ENCODE data around the gene ADAMTS15.

Gene ADAMTS15

DNA sequence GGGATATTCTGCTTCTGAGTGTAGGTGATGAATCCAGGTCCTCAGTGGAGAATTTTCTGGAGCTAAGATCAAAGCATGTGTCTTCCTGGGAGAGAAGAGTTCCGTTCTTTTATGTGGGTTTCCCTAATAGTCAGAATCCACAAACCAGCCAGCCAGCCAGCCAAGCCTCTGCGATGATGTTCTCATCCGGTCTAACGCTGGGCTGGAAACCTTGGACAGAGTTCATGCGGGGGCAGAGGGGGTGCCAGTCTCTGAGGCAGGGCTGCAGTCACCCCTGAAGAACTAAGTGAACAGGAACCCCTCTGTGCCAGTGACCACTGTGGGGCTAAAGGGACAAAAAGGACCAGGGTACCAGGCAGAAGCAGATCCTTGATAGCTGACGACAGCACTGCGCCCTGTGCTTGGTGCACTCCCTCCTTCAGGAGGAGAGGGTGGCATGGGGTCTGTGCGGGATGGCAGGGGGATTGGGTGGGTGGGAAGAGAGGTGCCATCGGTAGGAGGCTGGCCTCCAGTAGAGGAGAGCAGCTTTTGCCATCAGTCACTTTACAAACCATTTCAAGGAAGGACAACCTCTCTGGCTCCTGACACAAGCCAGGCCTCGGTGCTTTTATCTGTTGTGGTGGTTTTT, 27.1 kb downstream of the ADAMTS15 start (continued):
- TF ChIP-seq, protein P1, sequence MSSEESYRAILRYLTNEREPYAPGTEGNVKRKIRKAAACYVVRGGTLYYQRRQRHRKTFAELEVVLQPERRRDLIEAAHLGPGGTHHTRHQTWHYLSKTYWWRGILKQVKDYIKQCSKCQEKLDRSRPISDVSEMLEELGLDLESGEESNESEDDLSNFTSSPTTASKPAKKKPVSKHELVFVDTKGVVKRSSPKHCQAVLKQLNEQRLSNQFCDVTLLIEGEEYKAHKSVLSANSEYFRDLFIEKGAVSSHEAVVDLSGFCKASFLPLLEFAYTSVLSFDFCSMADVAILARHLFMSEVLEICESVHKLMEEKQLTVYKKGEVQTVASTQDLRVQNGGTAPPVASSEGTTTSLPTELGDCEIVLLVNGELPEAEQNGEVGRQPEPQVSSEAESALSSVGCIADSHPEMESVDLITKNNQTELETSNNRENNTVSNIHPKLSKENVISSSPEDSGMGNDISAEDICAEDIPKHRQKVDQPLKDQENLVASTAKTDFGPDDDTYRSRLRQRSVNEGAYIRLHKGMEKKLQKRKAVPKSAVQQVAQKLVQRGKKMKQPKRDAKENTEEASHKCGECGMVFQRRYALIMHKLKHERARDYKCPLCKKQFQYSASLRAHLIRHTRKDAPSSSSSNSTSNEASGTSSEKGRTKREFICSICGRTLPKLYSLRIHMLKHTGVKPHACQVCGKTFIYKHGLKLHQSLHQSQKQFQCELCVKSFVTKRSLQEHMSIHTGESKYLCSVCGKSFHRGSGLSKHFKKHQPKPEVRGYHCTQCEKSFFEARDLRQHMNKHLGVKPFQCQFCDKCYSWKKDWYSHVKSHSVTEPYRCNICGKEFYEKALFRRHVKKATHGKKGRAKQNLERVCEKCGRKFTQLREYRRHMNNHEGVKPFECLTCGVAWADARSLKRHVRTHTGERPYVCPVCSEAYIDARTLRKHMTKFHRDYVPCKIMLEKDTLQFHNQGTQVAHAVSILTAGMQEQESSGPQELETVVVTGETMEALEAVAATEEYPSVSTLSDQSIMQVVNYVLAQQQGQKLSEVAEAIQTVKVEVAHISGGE (tag by site-specific recombination; conservative IDR thresholded peaks at IDR 0.05; ENCODE audit: low read depth): no peak
- TF ChIP-seq ZSCAN30 (tag by site-specific recombination; IDR thresholded peaks at IDR 0.05): no peak

DNA sequence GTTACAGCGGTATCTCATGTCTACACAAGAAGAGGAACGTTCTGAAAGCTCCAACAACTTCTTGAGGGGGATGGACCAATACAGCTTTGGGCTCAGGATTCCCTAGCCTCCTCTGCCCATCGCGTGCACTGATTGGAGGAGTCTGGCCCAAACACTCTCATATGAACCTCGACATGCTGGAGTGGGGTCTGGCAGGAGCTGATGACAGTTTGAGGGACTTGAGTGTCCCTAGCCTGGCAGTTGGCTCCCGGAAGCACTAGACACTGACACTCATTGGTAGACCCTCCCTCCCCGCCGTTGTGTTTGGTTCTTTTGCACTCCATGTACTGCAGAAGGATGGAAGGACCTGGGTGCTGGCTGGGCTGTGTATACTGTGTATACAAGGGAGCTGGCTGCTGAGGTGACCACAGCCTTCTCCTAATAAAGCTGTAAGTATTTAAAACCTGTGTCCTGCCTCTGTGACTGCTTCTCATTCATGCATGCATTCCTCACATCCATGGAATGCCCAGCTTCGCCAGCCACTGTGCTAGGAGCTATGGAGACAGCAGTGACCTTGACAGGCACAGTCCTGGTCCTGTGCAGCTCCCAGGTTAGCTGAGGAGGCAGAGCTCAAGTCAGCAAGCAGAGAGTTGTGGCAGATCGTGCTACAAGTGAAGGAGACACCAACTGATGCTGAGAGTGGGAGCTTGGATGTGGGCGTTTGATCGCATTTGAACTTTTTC, 27.9 kb downstream of the ADAMTS15 start:
- ChIA-PET CTCF (interaction anchor here (0.7 to 2.5 kb wide), 3 partner anchors 41 to 385 kb away, joined by 4 to 10 read pairs (median 5); no protein-coding TSS in a partner anchor), POLR2A (interaction anchor here (0.6 to 2.8 kb wide), 2 partner anchors 28 to 54 kb away, joined by 3 to 9 read pairs; partner anchors contain the start of gene ADAMTS15)
- Histone ChIP-seq H3K27ac (ENCODE audit: extremely low read depth, low read depth, low read length) (no peak overlapping the region), H3K4me3 (ENCODE audit: low read depth, low read length) (no peak overlapping the region), H3K36me3 (ENCODE audit: control insufficient read depth in 2 of 2, insufficient read depth in 1 of 2, low read length in 2 of 2) (peaks cover 0 to 4% of the 10 kb centered on the region in 2 experiments; a peak in 1 of 3 replicates), H3K9me3 (ENCODE audit: control insufficient read depth, insufficient read depth, low read depth, low read length) (no peaks in the 10 kb centered on the region), H3K4me1 (ENCODE audit: control insufficient read depth, insufficient read depth, low read length) (no peaks in the 10 kb centered on the region)
- no peak for TF ChIP-seq ZNF138 (tag by site-specific recombination; IDR thresholded peaks at IDR 0.05; ENCODE audit: borderline replicate concordance)
- TF ChIP-seq, protein P2, sequence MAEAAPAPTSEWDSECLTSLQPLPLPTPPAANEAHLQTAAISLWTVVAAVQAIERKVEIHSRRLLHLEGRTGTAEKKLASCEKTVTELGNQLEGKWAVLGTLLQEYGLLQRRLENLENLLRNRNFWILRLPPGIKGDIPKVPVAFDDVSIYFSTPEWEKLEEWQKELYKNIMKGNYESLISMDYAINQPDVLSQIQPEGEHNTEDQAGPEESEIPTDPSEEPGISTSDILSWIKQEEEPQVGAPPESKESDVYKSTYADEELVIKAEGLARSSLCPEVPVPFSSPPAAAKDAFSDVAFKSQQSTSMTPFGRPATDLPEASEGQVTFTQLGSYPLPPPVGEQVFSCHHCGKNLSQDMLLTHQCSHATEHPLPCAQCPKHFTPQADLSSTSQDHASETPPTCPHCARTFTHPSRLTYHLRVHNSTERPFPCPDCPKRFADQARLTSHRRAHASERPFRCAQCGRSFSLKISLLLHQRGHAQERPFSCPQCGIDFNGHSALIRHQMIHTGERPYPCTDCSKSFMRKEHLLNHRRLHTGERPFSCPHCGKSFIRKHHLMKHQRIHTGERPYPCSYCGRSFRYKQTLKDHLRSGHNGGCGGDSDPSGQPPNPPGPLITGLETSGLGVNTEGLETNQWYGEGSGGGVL (tag by site-specific recombination; IDR thresholded peaks at IDR 0.05): no peak
- TF ChIP-seq ZNF747 (tag by site-specific recombination; IDR thresholded peaks at IDR 0.05): no peak
- TF ChIP-seq ZNF391 (tag by site-specific recombination; IDR thresholded peaks at IDR 0.05; ENCODE audit: borderline replicate concordance, low read depth): no peak
- TF ChIP-seq HOXC10 (CRISPR knock-in tag; IDR thresholded peaks at IDR 0.05): no peak
- no peak for TF ChIP-seq ZNF184 (tag by site-specific recombination; IDR thresholded peaks at IDR 0.05)
- TF ChIP-seq GLI4 (tag by site-specific recombination; IDR thresholded peaks at IDR 0.05): no peak
- no peak for TF ChIP-seq ZNF549 (tag by site-specific recombination; IDR thresholded peaks at IDR 0.05)
- no peak for TF ChIP-seq ZNF140 (tag by site-specific recombination; IDR thresholded peaks at IDR 0.05)

DNA sequence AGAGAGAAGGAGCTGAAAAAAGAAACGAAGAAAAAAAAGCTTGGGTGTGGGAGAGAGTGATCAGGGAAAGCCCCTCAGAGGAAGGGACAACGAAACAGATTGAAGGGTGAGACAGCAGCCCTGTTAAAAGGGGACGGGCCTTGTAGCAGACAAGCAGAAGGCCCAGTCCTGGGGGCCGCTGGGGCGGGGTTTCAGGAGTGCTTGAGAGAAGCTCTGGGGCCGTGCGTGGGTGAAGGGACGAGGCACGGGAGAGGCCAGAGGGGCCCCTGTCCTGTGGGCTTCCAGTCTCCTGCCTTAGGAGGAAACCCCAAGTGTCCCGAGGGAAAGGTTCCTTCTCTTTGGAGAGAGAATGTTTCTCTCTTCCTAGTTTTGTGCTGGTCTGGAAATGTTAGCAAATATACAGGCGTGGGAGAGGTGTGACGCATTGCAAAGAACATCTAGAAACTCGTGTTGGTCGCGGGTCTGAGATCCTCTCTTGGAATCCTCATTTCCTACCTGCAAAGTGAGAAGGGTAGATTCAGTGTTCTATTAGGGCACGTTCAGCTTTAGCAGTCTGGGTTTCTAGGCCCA, 28.6 kb downstream of the ADAMTS15 start:
- Histone ChIP-seq H3K4me1 (ENCODE audit: control insufficient read depth, insufficient read depth, low read length) (no peaks in the 10 kb centered on the region), H3K4me3 (ENCODE audit: low read depth, low read length) (no peak overlapping the region), H3K36me3 (ENCODE audit: control insufficient read depth in 2 of 2, insufficient read depth in 1 of 2, low read length in 2 of 2) (peaks cover 0 to 3% of the 10 kb centered on the region in 2 experiments; a peak in 1 of 3 replicates), H3K27ac (ENCODE audit: extremely low read depth, low read depth, low read length) (no peak overlapping the region), H3K9me3 (ENCODE audit: control insufficient read depth, insufficient read depth, low read depth, low read length) (no peaks in the 10 kb centered on the region)
- ChIA-PET POLR2A (interaction anchor here (0.6 to 2.8 kb wide), 2 partner anchors 29 to 53 kb away, joined by 3 to 9 read pairs; partner anchors contain the start of gene ADAMTS15), CTCF (interaction anchor here (0.6 to 2.5 kb wide), 4 partner anchors 40 to 385 kb away, joined by 4 to 10 read pairs (median 4); no protein-coding TSS in a partner anchor)
- no peak for TF ChIP-seq ZNF157 (tag by site-specific recombination; IDR thresholded peaks at IDR 0.05)
- TF ChIP-seq ZNF391 (tag by site-specific recombination; IDR thresholded peaks at IDR 0.05; ENCODE audit: borderline replicate concordance, low read depth): no peak
- no peak for TF ChIP-seq YY1 (tag by site-specific recombination; IDR thresholded peaks at IDR 0.05)
- no peak for TF ChIP-seq ZEB2 (tag by site-specific recombination; IDR thresholded peaks at IDR 0.05)
- TF ChIP-seq KLF8 (tag by site-specific recombination; IDR thresholded peaks at IDR 0.05): no peak
- TF ChIP-seq TCF7L2 (IDR thresholded peaks at IDR 0.05; ENCODE audit: borderline replicate concordance, low read depth, low read length): no peak
- TF ChIP-seq GLIS2 (tag by site-specific recombination; IDR thresholded peaks at IDR 0.05): no peak
- TF ChIP-seq, protein P3, sequence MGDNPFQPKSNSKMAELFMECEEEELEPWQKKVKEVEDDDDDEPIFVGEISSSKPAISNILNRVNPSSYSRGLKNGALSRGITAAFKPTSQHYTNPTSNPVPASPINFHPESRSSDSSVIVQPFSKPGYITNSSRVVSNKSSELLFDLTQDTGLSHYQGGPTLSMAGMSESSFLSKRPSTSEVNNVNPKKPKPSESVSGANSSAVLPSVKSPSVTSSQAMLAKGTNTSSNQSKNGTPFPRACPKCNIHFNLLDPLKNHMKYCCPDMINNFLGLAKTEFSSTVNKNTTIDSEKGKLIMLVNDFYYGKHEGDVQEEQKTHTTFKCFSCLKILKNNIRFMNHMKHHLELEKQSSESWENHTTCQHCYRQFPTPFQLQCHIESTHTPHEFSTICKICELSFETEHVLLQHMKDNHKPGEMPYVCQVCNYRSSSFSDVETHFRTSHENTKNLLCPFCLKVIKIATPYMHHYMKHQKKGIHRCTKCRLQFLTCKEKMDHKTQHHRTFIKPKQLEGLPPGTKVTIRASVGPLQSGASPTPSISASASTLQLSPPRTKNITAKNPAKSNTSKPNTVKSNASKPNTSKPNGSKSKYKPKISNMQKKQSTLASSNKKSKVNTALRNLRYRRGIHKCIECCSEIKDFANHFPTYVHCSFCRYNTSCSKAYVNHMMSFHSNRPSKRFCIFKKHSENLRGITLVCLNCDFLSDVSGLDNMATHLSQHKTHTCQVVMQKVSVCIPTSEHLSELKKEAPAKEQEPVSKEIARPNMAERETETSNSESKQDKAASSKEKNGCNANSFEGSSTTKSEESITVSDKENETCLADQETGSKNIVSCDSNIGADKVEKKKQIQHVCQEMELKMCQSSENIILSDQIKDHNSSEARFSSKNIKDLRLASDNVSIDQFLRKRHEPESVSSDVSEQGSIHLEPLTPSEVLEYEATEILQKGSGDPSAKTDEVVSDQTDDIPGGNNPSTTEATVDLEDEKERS (tag by site-specific recombination; IDR thresholded peaks at IDR 0.05): no peak
- TF ChIP-seq ZNF10 (tag by site-specific recombination; IDR thresholded peaks at IDR 0.05): no peak
- no peak for TF ChIP-seq ZNF19 (tag by site-specific recombination; IDR thresholded peaks at IDR 0.05; ENCODE audit: low read depth)
- no peak for TF ChIP-seq ZNF121 (tag by site-specific recombination; IDR thresholded peaks at IDR 0.05)
- TF ChIP-seq, protein P4, sequence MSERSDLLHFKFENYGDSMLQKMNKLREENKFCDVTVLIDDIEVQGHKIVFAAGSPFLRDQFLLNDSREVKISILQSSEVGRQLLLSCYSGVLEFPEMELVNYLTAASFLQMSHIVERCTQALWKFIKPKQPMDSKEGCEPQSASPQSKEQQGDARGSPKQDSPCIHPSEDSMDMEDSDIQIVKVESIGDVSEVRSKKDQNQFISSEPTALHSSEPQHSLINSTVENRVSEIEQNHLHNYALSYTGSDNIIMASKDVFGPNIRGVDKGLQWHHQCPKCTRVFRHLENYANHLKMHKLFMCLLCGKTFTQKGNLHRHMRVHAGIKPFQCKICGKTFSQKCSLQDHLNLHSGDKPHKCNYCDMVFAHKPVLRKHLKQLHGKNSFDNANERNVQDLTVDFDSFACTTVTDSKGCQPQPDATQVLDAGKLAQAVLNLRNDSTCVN (tag by site-specific recombination; optimal IDR thresholded peaks at IDR 0.05): no peak

All from HEK293 (cell line).